ENCODE results near the gene WRNIP1.
A peak's percentile ranks its signal among the peaks of the same experiment; 100 is the strongest.
"Not testable (repeated sequence)": the region's sequence is repeated elsewhere in the genome, so short reads cannot be mapped to it uniquely, and the experiment has no call there.

WRNIP1 gene

DNA sequence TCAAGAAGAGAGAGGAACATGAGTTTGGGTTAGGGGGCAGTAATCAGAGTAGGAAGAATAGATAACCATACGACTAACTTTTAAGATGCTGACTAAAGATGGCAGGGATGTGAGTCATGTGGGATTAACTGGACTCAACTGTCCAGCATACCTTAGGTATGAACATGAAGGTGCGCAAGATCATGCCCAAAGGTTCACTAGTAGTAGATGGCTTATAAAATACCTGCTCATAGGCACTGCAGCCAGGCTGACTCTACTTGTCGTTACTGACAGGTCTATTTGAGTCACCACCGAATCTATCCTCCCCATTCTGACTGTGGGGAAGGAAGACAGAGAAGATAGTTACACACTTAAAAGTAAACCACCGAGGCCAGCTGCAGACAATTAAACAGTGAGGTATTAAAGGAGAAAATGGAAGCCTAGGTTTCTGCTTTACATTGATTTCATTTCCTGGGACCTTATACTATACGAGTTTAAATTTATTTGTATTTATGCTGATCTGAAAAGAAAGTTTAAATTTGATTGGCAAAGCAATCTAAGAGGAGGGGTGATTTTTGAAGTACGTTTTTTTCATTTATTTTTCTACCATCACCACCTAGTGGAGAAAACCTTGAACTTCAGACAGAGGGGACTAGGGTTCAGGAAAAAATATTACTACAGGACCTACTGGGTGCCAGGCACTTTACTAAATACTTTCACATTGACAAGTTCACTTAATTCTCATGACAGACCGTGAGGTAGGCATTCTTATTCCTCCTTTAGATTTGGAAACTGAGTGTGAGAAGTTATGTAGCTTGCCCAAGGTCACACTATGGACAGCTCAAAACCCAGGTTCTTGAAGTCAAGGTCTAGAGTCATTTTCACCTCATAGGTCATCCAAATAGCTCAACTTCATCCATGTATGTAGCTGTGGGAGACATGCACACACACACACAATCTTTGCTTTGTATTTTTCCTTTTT lies 4.0 kb upstream of the WRNIP1 start:
- DNase-seq, result no peak

DNA sequence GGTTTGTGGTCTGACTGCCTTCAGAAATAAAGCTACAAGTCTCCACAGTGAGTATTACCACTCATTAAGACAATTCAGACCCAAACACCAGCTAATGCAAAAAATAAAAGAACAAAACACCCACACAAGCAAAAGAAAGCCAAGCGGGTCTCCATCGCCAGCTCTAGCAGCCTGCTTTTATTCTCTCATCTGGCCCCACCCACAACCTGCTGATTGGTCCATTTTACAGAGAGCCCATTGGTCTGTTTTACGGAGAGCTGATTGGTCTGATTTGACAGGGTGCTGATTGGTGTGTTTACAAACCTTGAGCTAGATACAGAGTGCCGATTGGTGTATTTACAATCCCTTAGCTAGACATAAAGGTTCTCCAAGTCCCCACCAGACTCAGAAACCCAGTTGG lies 2.3 kb upstream of the WRNIP1 start:
- not testable (repeated sequence) for DNase-seq

DNA sequence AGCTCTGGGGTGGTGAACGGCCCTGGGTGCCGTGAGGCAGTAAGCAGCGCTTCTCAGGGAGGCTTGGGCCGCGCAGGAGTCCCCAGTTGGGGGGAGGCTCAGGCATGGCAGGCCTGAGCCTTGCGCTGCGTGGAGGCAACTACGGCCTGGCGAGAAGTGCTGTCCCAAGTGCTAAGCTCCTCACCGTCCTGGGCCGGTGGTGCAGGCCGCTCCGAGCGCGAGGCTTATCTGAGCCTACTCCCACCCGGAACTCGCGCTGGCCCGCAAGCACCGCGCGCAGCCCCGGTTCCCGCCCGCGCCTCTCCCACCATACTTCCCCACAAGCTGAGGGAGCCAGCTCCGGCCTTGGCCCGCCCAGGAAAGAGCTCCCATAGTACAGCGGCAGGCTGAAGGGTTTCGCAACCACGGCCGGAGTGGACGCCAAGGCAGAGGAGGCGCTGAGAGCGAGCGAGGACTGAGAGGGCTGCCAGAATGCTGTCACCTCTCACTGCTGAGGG lies 1.8 kb upstream of the WRNIP1 start:
- no peak for DNase-seq

- DNase-seq, result no peak
Observed at GRCh38 chr6:2763876-2764540, 1.2 kb upstream of the WRNIP1 start.

DNA sequence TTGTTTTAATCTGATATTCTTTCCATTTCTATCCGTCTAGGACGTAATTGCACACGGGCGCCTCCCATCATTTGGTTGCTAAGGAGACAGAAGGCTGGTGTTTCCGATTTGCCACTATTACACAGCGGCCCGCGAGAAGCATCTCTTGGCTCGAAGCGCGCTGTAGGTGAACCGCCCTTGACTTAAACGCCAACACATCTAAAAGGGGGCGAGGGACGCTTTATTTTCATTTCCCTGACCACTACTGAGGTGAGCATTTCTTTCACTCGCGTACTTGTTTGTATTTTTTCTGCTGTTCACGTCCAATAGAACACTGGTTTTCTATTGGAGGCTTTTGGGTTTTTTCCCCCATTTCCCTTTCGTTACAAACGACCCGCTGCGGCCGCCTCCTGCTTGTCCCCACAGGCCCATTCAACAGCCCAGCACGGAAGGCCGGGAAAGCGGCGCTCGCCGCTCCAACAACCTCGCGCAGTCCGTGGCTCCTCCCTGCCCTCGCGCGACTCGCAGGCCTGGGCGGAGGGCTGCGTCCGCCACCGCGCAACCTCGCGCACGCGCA lies 505 bp upstream of the WRNIP1 start:
- peak in 28 of 51 donors; percentile 33 to 91 (median 54) for DNase-seq

DNA sequence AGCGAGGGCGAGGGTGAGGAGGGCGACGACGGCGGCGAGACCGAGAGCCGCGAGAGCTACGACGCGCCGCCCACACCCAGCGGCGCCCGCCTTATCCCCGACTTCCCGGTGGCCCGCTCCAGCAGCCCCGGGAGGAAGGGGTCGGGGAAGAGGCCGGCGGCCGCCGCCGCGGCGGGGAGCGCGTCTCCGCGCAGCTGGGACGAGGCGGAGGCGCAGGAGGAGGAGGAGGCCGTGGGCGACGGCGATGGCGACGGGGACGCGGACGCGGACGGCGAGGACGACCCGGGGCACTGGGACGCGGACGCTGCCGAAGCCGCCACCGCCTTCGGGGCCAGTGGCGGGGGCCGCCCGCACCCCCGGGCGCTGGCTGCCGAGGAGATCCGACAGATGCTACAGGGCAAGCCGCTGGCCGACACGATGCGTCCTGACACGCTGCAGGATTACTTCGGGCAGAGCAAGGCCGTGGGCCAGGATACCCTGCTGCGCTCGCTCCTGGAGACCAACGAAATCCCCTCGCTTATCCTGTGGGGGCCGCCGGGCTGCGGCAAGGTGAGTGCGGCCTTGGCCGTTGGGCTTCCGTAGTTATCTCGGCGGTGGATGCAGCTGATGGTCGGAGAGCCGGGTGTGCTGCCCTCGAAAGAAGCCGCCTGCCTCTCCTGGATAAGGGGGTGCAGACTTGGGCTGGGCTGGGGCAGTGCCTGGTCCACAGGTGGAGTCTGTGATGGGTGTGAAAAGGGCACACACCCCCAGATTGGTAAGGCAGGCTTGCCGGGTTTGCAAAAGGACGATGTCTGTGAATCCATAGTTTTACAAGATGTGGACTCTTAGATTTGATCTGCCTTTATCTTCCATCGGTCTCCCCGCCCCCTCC lies 938 bp downstream of the WRNIP1 start:
- peak in 18 of 51 donors; percentile 26 to 68 (median 48) for DNase-seq

DNA sequence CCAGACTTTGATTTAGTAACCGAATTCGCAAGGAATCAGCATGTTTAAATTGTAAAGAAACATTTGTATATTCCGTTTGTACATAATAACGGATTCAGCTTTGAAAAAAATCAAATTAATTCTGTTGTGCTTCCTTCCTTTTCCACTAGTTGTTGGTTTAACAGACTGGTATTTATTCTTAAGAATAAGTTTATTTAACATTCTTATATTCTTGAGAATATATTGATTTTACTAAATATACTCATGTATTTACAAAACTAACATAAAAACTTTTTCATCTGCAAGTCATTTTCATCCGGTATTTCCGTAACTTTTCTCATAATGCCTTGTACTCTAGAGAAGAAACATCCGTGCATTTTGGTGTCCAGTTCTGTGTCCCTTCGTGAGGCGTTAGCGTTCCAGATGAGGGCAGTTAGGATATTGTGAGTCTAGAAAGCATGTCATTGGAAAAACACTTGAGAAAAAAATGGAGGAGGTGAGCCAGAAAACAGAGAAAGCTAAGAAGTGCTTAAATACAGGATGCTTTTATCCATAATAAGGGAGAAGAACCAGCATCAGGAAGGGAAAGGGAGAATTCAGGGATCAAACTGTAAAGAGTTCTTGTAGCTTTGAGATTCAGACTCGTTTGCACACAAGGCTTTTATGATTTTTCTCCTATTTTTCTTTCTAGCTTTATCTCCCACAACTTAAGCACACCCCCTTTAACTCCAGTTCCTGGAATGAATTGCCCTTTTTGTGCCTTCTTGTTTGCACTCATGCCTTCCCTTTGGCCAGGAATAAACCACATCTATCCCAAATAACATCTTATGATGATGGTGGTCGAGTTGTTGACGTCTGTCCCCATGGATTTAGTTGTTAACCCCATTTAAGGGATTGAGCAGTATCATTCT lies 1.8 kb downstream of the WRNIP1 start:
- DNase-seq, result peak in 1 of 51 donors; percentile 19

- DNase-seq, result no peak
Observed at GRCh38 chr6:2767657-2768524, 2.7 kb downstream of the WRNIP1 start.

DNA sequence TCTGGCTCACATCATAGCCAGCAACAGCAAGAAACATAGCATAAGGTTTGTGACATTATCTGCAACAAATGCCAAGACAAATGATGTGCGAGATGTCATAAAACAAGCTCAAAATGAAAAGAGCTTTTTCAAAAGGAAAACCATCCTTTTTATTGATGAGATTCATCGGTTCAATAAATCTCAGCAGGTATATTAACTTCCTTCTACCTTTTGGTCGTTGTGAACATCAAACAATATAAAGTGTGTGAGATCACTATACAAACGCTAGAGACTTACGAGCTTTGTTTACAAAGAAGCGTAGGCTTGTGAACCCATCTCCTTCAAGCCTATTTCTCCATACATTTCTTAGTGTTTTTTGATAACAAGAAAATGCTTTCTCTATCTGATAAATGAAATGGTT lies 3.5 kb downstream of the WRNIP1 start:
- DNase-seq, result no peak

DNA sequence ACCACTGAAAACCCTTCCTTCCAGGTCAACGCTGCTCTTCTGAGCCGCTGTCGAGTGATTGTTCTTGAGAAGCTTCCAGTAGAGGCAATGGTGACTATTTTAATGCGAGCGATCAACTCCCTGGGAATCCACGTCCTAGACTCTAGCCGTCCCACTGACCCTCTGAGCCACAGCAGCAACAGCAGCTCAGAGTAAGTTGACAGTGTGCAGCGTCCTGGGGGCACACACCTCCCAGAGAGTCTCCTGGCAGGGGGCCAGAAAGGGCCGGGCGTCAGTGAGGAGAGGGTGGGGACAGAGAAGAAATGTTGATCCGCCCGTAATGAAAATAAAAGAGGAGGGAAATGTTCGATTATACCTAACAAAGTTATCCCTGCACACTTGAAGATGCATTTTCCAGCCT lies 5.0 kb downstream of the WRNIP1 start:
- DNase-seq, result peak in 5 of 51 donors; percentile 15 to 59 (median 21)

DNA sequence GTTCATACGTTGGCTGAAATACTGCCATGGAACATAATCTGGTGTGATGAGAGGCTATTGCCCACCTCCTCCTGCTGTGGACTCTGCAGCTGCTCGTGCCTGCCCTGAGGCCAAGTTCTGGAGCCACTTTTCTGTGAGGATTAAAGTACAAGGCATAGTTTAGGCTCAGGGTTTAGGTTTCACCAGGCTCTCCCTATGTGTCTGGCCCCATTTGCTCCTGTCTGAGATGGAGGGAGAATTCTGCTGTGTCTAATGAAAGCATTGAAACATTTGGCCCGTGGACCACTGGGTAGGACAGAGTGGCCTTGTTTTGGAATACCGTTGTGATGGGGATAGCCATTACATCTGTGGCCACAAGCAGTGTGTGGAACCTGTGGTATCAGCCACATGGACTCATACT lies 5.9 kb downstream of the WRNIP1 start:
- DNase-seq, result no peak

DNA sequence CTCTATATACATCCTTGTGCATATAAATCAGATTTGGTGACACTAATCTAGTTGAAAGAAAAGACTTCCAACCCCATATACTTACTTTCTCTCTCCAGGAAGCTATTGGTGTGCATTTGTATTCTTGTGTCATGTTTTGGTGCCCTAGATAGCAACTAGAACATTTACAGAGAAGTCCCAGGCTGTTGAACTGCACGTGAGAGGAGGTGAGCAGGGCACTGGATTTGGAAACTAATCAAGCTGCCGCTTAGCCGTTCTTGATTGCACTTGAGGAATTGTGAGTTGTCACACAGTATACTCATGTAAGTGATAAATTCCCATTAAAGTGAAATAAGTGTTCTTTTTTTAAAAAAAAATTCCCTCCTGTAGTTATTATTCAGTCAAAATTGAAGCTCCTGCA lies 7.6 kb downstream of the WRNIP1 start:
- no peak for DNase-seq

DNA sequence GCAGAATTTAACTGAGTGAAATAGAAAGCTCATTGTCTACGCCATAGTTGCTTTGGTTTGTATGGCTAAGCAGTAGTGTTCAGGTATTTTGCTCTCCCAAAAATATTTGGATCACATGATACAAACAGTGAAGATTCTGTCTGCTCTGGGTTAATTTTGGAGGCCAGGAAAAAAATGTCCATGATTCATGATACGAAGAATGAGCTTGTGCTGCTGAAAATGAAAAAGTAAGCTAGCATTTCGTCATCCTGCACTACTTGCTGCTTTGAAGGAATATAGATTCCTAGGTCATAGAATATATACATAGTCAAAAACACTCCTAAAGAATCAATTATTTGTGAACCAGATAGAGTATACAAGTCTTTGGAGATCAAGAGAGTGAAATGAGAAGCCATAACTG lies 8.3 kb downstream of the WRNIP1 start:
- DNase-seq, result no peak

GRCh38 chr6:2775003-2775402 lies 9.8 kb downstream of the WRNIP1 start:
- DNase-seq, result no peak

- DNase-seq, result no peak
Observed at GRCh38 chr6:2777249-2777648, 12.1 kb downstream of the WRNIP1 start.

GRCh38 chr6:2780102-2780737 lies 15.0 kb downstream of the WRNIP1 start:
- DNase-seq, result no peak

GRCh38 chr6:2781685-2782355 lies 16.6 kb downstream of the WRNIP1 start:
- DNase-seq, result no peak

DNA sequence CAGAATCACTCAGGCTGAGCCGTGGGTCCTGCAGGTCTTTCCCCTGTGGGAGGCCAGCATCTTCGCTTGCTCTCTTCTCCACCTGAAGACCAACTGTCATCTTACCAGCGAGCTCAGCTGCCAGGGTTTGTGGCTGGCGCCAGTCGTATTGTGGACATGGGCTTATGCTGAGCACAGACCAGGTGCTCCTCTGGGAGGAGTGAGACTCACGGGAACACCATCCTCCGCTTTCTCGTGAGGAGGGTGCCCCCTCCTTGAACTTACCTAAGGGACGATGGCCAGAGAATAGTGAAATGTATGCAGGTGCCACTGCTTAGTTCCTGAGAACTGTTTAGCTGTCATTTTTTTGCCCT lies 17.1 kb downstream of the WRNIP1 start:
- no peak for DNase-seq

Data from hypothalamus (tissue), 51 donors.